Neural cell (in vitro differentiated cells): ENCODE data around the gene PNMA3.

Experiments used
- CTCF ChIP-seq: fragments of 450-650 bp; IDR thresholded peaks from 2 replicates; pipeline ENCODE4 v1.5.1; 2014; ENCODE audit warnings: antibody characterized with exemption, mild to moderate bottlenecking, moderate library complexity; ENCODE audit not compliant: poor library complexity, severe bottlenecking
- EP300 ChIP-seq: fragments of 450-650 bp; conservative IDR thresholded peaks from 2 replicates; pipeline ENCODE4 v1.6.1; 2014; ENCODE audit warnings: antibody characterized with exemption, mild to moderate bottlenecking, moderate library complexity; ENCODE audit not compliant: poor library complexity, severe bottlenecking
- EZH2 ChIP-seq: fragments of 200-600, 300-800 bp; shearing (Covaris generic), sonication (generic); IDR thresholded peaks from 2 replicates; pipeline ENCODE4 v1.6.1; 2014; ENCODE audit warnings: antibody characterized with exemption, low read length, borderline replicate concordance, mild to moderate bottlenecking; ENCODE audit not compliant: insufficient read depth, poor library complexity, severe bottlenecking
- POLR2AphosphoS5 ChIP-seq: IDR thresholded peaks from 2 replicates; pipeline ENCODE4 v1.6.1; 2012
- RAD21 ChIP-seq: fragments of 450-650 bp; conservative IDR thresholded peaks from 2 replicates; pipeline ENCODE4 v1.6.1; 2014; ENCODE audit warnings: antibody characterized with exemption, mild to moderate bottlenecking, moderate library complexity
- REST ChIP-seq: IDR thresholded peaks from 2 replicates; pipeline ENCODE4 v1.6.1; 2012; ENCODE audit warnings: borderline replicate concordance
- SMC3 ChIP-seq: fragments of 450-650 bp; conservative IDR thresholded peaks from 2 replicates; pipeline ENCODE4 v1.6.1; 2014; ENCODE audit warnings: antibody characterized with exemption, mild to moderate bottlenecking, moderate library complexity; ENCODE audit not compliant: poor library complexity
- TAF1 ChIP-seq: IDR thresholded peaks from 2 replicates; pipeline ENCODE4 v1.6.1; 2012; ENCODE audit warnings: low read depth

GRCh38 chrX:153064061-153064460, 7.8 kb downstream of the PNMA3 start:
- TF ChIP-seq EZH2: no peak
- no peak for TF ChIP-seq CTCF
- no peak for TF ChIP-seq POLR2AphosphoS5
- no peak for TF ChIP-seq TAF1
- TF ChIP-seq RAD21: no peak
- TF ChIP-seq EP300: no peak
- no peak for TF ChIP-seq SMC3
- no peak for TF ChIP-seq REST
